Fibroblast of peridontal ligament (primary cell): ENCODE data around the gene LEKR1.
A peak's percentile ranks its signal among the peaks of the same experiment; 100 is the strongest.

Experiments used
- DNase-seq: peaks from one replicate; pipeline ENCODE4 v3.0.0-alpha.2; 2010; ENCODE audit errors: extremely low read depth

Gene LEKR1

DNA sequence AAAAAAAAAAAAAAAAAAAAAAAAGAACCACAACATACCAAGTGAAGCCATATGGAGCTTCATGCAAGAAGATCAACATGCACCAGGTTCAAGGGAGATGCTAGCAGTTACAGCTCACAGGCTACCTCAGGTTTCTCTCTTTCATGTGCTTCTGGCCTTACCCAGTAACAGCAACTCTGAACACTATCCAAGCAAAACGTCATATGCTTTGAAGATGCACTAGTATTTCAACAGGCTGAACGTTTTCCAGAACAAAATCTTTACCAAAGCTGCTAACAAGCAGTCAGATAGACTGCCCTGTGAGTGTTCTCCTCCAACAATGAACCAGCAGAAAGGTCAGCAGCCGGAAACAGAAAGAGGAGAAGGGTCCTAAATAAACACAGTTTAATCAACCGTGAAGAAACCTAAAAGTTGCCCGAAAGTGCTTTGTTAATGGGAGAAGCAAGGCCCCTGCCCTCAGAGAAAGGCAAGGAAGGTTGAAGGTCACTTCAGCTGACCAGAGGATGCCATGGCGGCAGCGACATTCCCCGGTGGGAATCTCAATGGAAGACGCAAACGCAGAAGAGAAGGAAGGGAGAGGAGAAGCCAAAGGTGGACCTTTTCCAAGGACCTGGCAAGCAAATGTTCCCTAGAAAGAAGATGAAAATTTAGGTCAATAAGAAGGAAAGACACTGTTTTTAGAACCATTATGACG lies 253.7 kb downstream of the LEKR1 start:
- peak; percentile 47 for DNase-seq

DNA sequence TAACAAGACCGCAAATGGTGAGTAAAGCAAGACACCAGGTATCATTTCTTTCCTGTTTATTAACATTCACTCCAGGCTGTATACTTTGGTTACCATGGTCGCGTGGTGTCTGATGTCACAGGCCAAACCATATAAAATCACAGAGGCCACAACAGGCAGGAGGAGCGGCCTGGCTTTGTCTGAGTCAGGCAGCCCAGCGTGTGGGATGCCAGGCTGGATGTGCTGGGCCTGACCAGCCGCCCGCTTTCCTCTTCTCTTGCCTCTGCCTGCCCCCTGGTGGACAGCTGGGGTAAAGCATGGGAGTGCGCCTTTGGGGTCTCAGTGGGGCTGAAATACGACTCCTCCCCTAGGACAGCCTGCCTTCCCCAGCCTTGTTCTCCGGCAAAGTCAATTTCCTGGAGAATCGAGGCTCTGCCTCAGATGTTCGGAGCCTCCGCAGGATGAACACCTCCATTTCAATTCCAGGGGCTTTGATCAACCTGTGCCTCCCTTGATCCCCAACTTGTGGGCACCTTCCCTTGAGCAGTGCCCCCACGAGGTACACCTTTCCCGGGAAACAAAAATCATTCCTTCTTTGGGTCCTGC lies 255.6 kb downstream of the LEKR1 start:
- peak; percentile 90 for DNase-seq

DNA sequence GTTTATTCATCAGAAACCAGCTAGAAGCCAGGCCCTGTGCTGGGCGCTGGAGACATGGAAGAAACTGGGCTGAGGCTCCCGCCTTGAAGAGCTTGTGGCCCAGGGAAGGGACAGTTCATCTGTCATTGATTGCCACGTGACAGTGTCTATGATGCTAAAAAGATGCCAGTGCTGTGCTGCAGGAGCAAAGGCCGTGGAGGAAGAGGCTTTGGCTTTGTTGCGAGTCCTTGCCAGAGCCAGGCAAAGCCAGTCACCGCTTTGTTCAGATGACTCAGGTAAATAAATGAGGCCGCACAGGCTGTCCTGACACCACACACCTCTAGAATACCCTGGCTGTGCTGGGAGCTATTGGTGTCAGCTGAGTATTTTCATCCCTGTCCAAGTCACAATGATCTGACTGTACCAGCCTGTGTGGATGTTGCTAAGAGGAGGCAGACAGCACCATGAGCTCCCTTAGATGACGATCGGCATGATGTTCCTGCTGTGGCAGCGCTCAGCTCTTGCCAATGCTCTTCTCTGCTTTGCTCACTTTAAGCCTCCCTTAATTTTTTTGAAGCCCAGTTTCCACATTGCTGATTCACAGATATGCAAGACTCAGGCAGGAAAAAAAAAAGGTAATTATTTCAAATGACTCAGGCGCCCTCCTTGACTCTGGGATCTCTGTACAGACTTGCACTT lies 256.3 kb downstream of the LEKR1 start:
- peak; percentile 85 for DNase-seq

DNA sequence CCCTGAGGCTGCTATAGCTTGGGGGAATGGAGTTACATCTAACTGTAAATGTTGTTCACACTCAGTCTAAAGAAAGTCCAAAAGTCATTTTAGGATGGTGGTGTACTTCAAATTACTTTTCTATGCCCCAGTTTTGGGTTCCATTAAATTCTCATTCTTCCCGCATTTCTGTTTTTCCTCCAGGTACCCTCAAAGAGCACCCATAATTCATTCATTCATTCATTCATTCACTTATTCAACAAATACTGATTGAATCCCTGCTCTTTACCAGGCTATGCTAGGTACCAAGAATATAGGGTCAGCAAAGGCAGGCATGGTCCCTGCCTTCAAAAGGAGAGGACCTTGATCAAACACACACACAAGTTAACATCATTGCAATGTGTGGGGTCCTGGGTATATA lies 257.7 kb downstream of the LEKR1 start:
- DNase-seq = no peak

DNA sequence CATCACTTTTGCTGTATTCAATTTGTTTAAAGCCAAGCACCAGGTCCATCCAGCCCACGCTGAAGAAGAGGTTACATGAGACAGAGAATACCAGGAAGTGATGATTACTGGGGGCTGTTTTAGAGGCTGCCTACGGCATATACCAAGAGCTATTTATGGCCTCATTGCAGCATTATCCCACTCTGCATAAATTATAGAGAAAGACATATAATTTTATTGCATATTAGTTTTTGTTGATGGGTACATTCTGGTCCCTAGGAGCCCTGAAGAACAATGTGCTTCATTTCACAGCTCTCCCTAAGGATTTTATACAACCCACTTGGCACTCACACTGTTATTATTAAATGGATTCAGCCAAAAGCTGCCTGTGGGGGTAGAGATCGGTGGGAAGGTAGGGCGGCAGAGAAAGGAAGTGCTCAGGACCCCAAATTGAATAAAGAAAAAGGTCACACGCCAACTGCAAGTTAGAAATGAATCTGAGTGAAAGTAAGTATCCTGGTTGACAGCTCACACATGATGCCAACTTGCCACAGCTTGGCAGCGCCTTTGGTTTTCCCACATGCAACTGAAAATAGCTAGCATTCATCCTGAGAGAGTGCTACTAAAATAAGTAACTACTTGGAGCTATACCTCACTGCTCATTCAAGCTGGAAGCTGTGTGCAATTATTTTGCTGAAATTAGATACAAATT lies 260.1 kb downstream of the LEKR1 start:
- no peak for DNase-seq

DNA sequence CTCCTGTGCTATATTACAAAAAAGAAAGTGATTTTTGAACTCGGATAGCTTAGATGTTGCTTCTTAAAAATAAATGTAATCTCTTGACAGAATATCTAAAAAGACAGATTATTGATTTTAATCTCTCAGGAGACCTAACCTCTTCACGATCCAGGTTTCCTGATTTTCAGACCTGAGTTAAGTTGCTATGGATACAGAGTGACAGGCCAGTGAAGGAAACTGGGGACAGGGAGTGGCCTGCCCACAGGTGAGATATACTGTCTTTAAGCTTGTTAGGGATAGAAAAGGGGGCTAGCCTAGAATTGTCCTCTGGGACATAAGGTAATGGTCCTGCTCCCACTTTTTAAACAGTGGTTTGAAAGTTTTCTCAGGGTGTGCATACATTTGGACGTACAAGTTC lies 260.6 kb downstream of the LEKR1 start:
- no peak for DNase-seq

DNA sequence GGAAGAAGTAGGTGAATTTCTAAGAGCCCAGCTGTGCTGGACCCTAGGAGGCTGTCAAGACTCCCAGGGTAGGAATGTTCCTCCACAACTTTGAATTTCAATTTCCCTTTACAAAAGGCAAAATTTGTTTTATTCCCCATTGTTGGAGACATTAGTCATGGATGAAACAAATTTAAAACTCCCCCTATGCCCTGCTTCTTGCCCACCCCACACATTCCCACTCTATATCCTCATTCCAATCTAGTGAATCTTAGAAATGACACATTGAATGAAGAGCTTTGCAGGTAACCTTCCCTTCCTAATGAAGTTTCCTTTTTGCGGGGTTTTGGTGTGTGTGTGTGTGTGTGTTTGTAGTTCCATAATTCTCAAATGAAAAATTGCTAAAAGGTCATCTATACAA lies 261.2 kb downstream of the LEKR1 start:
- DNase-seq = no peak

DNA sequence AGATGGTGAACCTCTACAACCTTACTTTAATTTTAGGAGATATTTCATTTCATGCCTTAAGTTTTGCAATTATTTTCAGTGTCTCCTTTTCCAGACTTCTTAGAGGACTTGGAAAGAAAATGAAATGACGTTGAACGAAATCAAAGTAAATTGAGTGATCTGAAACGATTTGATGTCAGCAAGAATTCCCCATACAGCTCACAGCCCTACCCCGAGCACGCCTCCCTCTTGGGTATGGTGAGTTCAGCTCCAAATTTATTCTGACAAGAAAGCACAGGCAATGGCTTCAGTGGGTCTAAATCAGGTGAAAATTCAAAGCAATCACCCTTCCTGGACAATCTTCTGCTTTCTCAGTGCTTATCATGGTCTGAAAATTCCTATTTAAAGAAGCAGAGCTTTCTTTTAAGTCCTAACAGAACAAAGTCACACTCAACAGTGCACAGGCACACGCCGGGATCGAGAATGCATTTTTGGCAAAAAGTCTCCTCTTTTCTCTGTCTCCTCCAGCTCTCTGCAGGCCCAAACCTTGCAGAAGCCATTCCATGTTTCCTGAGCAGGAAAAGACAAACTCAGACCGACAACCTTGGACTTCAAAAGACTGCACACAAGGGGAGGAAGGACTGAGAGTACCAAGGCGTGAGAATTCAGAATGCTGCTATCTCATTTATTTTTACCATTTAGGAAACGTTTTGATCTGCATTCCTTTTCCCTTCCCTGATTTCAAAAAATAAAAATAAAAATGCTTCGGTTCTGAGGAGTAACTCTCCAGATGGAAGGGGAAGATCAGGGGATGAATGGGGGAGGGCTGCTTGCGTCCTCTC lies 261.8 kb downstream of the LEKR1 start:
- peak; percentile 60 for DNase-seq

DNA sequence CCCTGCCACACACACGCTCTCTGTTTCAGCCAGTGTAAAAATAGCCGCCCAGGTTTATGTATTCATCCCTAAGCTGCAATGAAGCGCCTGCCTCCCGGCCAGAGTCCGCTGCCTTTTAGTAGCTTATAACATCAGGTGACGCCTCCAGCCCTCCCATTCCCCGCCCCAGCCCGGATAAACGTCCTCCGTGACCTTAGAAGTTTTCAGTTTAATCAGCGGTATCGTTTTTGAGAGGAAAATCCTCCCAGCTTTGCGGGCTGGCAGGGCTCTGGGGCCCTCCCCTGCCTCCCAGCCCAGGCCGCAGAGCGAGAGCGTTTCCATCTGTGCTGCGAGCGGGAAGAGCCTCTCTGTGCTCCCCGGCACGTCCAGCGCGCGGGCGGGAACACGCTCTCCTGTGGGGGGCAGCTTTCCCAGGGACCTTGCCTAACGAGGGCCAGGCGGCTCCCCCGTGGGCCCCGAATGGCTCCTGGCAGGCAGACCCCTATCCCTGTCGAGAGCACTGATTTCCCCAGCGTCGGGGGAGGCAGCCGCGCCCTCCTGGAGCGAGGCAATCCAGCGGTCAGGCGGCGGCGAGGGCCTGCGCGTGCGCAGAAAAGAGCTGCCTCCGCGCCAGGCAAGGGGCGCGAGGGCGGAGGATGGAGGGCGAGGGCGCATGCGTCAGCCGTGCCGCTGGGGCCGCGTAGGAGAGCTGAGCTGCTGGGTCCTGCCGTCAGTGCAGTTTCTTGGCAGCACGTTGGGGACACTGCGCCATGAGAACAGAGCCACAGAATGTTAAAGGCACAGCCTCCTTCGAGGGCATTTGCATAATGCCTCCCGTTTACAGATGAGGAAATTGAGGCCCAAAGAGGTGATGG lies 262.7 kb downstream of the LEKR1 start:
- peak; percentile 97 for DNase-seq

DNA sequence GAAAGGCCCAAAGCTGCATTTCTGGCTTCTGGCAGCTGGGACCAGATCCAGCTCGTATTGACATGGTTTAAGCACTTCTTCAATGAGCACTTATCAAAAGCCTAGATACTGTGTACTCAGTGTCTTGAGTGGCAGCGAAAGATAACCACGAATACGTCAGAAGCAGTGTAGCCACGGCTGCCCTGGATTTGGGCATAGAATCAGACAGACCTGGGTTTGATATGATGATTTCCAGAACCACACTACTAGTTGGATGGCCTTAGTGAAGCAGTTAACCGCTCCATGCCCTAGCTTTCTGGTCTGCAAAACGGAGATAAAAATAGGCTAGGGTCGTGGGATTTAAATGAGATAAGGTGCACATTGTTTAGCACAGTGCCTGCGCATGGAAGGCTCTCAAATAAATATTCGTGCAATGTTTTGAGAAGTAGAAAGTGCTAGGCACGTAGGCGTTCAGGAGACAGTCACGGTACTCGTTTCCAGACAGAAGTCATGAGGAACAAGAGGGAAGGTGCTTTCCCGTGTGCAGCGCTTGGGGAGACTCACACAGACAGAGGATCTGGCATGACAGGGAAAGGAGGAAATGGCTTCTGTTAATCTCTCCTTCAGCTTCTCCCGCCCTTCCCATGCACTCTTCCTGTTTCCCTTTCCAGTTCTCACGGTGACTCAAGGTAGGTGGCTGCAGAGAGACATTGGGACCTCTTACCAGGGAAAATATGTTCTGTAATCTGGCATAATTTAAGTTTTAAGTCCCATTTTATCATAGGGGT lies 263.5 kb downstream of the LEKR1 start:
- DNase-seq = no peak

DNA sequence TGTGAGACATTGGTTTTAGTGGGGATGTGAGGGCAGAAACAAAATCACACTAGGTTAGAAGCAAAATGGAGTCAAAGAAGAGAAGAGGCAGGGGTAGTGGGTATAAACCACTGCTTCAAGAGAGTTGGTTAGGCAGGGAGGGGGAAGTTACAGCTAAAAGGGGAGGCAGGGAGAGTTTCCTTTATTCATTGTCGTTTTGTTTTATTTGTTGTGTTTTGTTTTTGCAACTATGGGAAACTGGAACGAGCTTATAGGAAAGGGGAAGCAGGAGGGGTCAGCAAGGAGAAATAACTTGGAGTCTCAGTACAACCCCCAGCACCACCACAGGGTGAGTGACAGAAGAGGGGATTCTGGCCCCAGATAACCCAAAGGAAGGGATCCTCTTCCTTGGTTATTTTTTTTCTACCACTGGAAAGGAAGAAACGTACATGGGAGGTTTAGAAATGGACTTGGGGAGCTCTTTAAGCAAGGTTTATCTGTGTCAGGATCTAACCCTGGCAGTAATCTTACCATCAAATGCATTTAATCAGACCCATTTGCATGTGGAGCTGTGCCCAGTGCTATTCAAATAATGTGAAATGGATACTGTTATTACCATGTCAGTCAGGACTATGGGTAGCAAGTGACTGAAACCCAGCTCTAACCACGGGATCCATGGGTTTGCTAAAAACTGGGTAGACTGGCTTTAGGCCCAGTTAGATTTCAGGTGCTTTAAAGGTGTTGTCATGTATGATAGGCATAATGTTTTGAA lies 265.1 kb downstream of the LEKR1 start:
- peak; percentile 33 for DNase-seq

DNA sequence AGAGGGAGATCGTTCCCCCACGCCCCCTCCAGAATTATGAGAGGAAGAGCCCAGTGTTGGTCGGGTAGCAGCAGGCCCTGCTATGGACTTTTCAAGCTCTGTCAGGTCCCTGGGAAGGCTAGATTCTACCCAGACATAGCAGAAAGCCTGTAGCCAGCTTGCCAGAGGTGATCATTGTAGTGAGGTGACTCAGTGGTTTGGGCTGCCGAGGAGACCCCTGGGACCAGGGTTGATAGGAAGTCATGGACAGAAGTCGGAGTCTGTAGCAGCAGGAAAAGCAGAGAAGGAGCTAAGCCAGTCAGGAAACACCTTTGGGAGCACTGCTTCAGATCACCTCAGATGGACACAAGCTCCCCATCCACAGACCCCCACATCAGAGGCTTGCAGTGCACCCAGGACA lies 266.1 kb downstream of the LEKR1 start:
- no peak for DNase-seq

DNA sequence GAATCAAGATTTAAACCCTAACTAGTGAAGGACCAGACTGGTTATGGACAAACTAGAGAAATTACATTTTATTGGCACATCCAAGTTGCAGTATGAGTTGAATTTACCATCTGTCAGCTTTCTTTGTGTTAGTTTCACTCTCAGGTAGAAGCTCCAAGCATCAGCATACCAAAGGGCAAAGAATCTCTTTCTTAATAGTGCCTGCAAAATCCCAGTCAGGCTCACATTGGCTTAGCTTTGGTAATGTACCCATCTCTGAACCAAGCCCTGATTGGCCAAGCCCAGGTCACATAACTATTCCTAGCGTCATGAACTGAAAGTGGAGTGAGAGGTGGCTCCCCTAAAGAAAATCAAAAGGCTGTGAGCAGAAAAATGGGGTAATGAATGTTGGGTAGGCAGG lies 266.9 kb downstream of the LEKR1 start:
- no peak for DNase-seq

DNA sequence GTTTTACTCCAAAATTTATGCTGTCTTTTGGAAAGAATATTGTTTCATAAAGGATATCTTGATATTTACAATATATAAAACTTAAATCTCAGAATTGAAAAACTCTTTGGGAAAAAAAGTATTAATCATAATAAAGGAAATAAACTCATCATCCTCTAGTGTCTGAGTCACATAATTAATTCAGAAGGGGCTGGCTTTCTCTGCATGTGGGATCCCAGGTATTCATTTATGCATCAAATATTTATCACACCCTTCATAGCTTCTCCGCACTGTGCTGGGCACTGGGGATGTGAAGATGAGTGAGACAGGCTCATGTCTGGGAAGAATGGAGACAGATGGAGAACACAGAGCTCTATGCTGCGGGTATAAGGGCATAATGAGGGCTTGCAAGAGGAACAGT lies 268.1 kb downstream of the LEKR1 start:
- DNase-seq = no peak

DNA sequence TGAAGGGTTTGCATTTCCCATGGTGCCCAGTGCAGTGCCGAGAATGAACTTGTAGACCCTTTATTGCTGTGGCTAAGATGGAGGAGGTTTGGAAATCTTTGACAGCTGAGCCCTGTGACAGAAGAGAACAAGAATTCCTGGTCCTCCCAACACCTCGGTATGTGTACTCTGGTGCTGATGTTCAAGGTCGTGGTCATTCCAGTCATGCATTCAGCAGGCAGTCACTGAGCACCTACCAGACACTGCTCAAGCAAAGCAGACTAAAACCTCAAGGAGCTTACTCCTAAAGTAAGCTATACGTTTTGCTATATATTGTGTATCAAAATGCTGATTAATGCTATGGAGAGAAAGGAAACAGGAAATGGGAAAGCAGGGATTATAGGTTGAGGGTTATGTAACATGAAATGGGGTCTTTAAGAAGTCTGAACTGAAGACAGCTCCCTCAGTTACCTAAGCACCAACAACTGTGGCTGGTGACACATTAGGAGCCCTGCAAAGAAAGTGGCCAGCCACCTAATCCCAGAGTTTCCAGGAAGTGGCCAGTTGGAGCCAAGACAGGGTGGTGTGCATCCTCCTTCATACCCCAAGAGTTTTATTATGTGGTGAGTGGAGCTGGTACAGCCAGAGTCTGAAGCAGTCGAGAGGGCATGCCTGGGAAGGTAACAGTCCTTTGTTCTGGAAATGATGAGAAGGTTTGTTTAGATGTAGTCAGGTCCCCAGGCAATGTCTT lies 268.8 kb downstream of the LEKR1 start:
- DNase-seq = no peak
